Hindlimb muscle (tissue), 1 donor: ENCODE measurements around the gene LZIC. TPM values are rescaled to one million over a fixed set of nuclear protein-coding genes. Genes with fewer than 3 reads are reported as not detected.
"Not testable (repeated sequence)": the region's sequence is repeated elsewhere in the genome, so short reads cannot be mapped to it uniquely, and the experiment has no call there.

Source experiments
- DNase-seq: peaks from one replicate; pipeline ENCODE4 v3.0.0-alpha.2; 2013
- polyA plus RNA-seq: library from polyadenylated mRNA; unstranded; fragments of 120-200 nt; gene quantifications from one replicate; pipeline ENCODE4 v1.2.1, GENCODE V29; 2013; ENCODE audit not compliant: insufficient read length

Gene LZIC
- 53.9 TPM for polyA plus RNA-seq

DNA sequence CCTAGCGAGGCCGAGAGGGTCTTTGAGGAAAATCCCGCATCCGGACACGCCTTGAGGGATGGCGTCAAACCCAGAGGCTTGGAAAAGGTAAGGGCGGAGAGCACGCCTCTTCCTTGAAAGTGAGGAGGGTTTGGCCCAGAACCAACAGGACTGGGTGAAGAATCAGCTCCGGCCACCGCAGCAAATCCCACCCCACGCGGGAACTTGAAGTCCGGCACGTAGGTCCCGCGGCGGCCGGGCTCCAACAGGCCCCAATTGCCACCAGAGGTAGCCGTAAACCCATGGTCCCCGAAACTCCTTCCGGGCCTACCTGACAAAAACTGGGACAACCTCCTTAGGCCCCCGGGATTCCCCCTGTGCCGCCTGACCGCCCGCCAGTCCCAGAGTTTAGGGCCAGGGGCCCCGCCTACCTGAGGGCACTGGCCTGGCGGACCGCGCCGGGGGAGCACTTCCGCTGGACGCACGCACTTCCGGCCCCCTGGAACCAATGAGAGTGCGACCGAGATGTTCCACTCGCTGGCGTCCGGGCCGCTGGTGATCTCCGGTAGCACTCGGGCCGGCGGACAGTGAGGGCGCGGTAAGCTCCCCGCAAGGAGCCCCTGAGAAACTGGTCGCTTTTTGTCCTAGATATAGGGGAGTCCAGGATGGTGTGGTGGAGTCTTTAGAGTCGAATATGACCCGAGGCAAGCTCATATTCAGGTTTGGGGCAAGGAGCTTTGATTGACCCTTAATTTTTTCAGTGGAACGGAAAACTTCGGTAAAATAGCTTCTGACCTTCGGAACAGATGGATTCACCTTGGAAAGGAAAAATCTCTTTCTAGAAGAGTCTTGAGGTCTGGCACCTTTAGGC is at the start of gene LZIC, which contains the start of gene NMNAT1:
Gene LZIC, minus strand, starts transcription at position 453 of the 850 bp plus-strand sequence. CDS start 6,772 bp downstream, outside the sequence.
Gene NMNAT1, plus strand, starts transcription at position 537 of the 850 bp plus-strand sequence. CDS start 28,599 bp downstream, outside the sequence.
- peak; percentile 94 for DNase-seq

DNA sequence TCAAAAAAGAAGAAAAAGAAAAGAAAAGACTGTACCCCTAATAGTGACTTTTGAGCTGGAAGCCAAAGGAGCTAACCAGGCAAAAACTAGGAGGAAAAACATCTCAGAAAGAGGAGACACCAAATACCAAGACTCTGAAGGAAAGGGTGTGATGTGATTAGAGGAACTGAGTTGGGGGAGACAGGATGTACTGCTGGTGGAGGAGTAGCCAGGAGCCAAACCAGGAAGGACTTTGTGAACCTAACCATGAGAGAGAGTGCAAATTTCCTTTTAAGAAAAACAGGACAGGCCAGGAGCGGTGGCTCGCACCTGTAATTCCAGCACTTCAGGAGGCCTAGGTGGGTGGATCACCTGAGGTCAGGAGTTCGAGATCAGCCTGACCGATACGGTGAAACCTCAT is 49.7 kb upstream of the LZIC start:
- DNase-seq = no peak

DNA sequence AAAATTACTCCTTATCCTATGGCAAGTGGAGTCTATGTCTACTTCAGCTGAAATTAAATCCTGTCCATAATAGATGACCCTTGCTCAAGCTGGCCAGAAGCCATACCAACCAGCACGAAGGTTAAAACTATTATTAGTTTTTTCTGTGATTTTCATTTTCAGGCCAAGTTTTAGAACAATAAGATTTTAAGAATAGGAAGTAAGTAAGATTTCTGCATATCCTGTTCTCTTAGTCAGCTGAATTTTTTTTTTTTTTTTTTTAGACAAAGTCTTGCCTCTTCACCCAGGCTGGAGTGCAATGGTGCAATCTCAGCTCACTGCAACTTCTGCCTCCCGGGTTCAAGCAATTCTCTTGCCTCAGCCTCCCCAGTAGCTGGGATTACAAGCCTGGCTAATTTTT is 47.8 kb upstream of the LZIC start:
- no peak for DNase-seq

DNA sequence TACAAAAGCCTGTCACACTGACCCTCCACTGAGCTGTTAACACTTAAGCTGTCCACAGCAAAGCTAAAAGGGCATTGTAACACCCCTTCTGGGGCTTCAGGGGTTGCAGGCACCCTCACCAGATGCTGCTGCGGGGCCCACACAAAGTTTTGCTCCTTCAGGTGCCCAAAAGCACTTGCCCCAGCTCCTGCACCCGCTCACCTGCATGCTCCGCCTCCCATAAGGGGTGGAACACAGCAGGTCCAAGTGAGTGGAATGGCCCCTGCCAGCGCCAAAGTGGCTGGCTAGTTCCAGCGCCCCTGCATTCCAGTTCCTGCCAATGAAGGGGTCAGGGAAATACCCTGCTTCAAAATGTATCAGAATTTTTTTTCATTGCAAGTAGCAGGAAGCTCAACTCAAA is 46.6 kb upstream of the LZIC start:
- DNase-seq = no peak

DNA sequence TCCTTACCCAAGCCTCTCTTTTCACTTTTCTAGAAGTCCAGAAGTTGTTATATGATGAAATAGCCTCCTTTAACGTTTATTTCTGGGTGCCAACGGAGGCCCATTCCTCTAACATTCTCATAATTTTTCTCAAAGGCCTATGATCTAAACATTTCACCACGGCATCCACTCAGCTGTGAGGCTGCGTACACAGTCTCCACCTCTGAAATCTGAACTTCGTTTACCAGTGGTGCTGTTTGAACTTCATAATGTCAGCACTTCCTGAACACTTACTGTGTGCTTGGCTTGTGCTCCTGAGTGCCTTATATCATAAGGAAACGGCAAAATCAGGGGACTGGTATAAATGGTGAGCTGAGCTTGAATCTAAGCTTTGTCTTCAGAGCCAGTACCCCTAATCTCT is 41.8 kb upstream of the LZIC start:
- no peak for DNase-seq

DNA sequence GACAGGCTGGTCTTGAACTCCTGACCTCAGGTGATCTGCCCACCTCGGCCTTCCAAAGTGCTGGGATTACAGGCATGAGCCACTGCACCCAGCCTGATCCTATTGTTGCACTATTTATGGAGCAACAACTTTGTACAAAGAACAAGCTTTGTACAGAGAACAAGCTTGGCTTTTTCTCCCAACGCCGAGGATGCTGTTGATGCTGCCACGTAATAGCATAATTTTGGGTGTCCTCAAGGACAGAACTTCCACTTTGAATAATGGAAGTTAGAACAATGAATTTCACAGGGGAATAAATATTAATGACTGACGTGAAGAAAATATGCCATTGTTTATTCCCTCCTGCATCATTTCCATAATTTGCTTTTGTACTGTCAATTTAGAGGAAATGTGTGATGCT is 41.1 kb upstream of the LZIC start:
- DNase-seq = no peak

DNA sequence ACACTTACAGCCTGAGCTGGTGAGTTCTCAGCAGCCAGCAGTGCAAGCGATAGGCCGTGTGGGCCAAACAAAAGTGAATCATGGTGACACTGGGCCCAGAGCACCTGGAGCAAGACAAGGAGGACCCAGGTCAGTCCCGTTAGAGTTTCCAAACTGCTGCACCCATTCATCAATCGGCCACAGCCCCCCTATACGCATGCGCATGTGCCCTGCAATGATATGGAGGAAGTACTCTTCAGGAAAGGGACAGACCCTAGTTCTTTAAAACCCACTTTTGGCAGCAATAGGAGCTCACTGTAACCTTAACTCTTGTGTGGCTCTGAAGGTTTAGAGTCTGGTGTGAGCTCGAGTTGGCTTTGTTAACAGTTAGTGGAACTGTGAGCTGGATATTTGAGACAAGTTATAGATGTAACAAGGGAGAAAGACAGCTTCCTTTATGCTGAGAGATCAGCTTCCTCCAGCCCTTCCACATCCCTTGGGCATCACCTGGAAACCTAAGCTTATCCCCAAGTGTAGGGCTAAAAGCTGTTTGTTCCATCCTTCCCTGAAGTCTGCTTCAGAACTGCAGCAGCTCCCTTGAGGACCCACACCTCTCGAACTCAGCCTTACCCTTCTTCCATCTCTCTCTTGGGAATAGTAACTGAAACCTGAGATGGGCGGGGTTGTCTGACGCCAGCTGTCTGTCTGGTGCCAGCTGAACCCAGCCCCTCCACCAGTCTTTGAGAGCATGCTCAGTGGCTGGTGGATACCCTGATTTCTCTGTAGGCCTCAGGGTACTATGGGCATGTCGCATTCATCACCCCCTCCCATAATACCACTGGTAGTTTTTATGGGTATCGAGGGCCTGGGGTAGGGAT is 17.7 kb upstream of the LZIC start:
- DNase-seq = no peak

DNA sequence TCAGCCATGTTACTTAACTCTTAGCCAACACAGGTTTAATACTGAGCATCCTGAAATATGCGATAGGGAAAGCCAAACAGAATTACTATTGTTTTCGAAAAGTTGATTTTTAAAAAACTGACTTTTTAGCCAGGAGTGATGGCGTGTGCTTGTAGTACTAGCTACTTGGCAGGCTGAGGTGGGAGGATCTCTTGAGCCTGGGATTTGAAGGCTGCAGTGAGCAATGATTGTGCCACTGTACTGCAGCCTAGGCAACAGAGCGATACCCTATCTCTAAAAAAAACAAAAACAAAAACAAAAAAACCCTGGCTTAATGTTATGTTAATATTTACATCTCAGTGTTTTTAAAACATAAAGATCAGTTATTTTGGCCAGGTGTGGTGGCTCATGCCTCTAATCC is 16.8 kb upstream of the LZIC start:
- DNase-seq = no peak

DNA sequence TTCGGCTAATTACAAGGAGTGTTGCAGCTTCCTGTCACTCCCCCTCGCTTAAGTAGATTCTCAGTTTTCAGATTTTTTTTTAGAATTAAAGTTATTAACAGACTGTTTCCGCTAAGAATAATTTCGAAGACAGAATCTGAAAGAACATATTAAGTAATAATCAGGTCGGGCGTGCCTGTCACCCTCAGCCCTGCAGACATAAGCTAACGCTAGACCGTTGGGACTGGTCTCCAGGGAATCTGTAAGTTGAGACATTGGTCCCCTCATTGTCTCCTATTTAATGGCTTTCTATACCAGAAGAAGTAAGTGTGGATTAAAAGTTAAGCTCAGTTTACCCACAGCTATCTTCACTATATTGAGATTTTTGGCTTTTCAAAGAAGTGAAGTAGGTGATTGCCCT is 14.5 kb upstream of the LZIC start:
- DNase-seq = no peak

DNA sequence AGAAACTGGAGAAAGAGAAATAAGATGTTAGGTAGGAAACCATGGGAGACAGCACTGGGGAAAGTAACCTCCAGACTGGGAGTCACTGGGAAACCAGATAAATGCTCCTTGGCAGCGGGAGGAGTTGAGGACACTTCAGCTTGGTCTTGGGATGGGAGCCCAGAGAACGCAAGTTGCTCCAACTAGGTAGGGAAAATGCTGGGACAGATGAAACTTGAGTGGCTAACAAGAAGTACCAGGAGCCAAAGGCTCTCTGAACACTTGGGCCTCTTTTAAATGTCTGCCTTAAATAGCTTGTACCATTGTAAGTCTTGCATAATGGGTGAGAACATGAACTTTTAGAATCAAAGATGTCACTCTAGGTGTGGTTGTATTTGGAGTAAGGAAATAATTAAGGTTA is 3.1 kb upstream of the LZIC start:
- no peak for DNase-seq

DNA sequence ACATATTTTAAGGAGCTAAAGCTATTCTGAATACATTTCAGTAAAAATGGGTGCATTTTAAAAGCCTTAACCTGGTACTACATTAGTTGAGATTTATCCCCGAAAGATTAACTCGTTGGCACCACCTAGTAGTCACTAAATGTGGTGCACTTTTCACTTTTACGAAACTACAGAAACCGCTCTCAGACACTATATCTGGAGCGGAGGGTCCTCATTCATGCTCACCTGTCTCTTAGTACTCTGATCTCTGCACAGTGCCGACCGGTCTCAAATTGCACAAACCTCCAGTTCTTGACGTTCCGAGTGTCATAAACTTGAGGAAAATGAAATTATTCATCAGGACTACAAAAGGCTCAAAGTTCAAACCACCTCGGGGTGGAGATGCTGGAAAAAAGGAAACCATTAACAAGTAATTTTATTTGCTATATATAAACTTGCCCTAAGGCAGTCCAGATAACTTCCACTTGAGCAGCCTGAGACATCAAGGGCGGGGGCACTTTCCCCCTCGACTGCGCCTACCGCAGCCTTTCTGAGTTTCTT is 722 bp downstream of the LZIC start:
- DNase-seq = peak; percentile 29

DNA sequence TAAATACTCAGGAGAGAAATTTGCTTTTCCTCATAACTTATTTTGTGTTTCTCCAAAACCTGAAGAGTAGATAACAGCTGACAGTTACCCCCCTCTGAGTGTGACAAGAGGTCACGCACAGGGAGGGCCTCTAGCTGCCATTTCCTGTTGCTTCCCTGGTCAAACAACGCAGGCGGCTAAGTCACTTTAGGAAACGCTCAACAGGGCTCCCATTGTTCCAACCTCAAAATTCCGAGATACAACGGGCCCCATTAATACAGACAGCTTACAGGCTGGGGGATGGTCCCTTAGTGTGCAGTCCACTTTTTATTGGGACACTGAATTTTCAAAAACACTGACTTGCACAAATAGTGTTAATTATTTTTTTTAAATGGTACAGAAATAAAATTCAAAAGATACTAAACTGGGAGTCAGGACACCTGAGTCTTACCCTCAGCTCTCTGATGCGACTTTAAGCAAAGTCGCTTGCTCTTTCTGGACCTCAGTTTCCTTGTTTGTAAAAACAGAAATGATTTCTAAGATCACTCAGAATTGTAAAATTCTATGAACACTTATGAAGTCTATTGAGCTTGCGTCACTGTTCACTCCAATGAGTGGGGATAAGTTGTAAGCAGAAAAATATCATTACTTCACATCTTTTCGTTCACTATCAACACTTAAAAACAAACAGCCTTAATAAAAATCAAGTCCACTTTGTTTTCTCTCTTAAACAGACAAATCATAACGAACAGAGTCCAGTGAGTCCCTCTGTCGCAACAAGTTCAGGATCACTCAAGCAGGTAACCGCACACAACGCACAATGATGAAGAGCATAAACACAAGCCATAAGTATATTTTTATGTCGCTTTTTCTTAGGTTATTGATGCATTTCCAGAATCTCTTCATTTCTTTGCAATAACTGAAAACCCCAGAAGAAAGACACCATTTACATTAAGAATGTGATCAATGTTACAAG is 13.5 kb downstream of the LZIC start:
- DNase-seq = no peak

DNA sequence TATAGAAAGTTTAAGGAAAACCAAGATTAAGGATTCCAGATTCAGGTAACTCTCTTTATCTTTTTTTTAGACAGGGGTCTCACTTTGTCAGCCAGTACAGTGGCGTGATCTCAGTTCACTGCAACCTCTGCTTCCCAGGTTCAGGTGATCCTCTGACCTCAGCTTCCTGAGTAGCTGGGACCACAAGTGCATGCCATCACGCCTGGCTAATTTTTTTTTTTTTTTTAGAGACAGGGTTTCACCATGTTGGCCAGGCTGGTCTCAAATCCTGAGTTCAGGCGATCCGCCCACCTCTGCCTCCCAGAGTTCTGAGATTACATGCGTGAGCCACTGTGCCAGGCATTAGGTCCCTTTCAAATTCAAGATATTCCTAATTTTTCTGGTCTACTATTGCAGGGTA is 15.9 kb downstream of the LZIC start:
- no peak for DNase-seq

DNA sequence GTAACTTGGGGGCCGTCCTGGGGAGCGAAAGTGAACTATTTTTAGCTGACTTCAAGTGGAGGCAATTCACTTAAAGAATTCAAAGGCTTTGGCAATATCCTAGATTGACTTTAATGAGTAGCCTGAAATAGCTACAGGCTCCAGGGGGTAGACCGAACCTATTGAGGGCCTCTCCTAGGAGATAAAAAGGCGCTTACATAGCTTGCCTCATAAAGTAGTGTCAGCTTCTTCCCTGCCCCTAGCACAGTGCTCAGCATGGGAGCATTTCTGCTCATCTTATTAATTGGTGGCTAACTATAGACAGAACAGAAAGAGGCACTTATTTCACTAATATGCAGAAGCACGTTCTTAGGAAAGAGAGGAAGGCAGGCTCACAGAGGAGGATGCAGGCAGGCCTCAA is 20.8 kb downstream of the LZIC start:
- DNase-seq = no peak

DNA sequence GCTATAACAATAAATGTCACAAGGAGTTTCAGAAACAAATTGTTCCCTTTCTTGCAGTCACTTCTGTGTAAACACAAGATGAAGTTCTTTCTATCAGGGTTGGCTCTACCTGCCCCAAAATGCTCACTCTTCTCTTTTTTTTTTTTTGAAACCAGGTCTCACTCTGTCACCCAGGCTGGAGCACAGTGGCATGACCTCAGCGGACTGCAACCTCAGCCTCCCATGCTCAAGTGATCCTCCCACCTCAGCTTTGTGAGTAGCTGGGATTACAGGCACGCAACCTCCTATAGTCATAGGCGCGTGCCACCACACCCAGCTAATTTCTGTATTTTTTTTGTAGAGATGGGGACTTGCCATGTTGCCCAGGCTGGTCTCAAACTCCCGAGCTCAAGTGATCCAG is 22.6 kb downstream of the LZIC start:
- DNase-seq = no peak

DNA sequence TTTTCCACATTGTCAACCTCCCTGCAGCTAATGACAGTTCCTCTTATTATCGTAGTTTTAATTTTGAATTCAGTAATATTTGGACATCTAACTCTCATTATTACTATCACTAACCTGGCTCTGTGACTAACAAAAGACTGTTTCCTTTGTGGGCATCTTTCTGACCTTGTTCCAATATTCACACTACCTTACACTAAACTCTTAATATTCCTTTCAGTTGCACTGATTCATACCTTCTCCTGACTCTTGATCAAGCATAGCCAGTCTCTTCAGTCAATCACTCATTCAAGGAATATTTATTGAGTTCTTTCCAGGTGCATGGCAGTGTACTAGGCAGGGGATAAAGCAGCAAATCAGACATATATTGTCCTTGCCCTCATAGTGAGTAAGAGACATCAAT is 25.3 kb downstream of the LZIC start:
- DNase-seq = no peak

DNA sequence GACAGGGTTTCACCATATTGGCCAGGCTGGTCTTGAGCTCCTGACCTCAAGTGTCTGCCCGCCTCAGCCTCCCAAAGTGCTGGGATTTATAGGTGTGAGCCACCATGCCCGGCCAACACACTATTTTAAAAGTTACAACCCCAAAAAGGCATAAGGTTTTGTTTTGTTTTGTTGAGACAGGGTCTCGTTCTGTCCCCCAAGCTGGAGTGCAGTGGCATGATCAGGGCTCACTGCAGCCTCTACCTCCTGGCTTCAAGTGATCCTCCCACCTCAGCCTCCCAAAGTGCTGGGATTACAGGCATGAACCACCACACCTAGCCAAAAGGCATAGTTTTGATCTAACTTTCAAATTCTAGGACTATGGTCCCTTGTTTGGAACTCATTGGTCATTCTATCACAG is 25.7 kb downstream of the LZIC start:
- not testable (repeated sequence) for DNase-seq

DNA sequence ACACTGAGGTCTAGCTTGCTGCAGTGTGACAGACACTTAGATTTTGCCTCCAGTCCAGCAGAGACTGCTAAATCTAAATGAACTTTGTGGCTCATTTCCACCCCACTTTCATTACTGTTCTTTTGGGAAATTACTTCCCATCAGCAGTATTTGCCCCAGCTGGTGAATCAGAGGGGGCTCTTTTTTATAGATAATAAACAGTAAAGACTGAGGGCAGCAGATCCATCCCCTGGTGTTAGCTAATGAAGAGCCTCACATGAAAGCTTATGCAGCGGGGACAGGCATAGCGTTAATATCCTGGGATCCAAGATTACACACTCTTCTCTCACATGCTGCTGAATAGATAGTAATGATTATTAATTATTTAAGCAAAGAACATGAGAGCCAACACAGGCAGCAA is 26.7 kb downstream of the LZIC start:
- DNase-seq = no peak

DNA sequence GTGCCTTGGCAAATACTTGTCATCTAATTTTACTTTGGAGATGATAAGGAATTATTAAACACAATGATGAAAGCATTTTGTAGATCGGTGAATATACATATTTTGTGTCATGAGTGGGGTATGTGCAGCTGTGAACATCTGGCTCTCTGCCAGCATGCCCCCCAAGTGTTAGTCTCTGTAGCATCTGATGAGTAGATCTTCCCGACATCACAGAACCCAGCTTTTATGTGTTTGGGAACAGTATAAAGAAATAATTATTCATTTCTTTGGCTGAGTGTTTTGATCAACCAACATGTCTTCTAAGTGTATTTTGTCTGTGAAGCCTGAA is 28.6 kb downstream of the LZIC start:
- DNase-seq = no peak

DNA sequence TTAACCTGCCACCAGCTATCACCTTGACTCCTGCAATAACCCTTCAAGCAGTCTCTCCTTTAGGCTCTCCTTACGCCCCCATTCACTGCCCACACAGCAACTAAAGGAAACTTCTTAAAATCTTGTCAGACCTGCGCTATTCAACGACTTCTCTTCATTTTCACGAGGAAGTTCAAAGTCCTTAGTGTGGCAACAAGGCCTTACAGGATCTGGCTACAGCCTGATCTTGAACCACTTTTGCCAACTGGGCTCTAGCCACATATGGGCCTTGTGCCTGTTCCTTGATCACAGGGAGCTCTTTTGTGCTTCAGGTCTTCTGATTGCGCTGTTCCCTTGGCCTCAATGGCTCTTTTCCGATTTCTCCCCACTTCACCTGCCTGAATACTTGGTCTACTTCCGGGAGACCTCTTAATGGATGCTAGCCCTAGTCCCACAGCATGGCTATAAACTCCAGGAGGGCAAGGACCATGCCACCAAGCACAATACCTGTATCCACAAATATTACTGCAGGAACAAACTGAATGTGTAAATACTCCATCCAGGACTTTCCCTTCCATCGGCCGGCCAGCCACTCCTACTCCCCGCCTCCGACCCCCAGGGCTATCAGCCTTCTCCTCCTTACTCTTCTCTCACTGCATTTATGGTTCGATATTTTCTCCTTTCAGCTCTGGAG is 30.8 kb downstream of the LZIC start:
- no peak for DNase-seq

DNA sequence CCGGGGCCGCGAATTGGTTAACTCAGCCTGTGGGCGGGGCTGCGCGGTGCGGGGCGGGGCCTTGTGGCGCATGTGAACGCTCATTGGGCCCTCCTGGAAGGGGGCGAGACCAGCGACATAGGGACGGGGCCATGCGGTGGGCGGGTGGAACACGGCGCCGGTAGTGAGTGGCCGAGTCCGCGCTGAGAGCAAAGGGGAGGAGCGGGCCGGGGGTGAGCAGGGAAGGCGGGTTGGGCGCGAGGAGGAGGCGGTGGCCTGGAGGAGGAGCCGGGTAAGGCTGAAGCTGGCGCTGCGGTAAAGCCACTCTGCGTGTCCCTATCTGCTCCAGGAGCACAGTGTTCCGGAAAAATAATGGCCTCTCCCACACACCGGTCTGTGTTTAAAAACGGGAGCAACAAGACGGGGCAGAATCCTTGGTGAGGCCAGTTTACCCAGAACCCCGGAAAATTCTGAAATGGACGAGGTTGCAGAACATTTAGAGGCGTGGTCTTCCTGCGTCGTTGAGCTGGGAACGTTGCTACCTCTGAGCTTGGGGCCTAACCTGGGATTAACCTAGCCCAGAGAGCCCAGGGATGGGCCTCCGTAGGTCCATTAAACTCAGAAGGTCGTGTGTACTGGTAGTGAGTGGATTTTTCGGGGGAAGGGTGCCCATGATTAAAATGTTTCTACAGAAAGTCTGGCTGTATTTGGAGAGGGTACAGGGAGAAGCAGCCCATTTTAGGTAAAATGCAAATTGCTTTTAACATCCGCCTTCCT is 32.6 kb downstream of the LZIC start:
- DNase-seq = peak; percentile 99
